Fibroblast of skin of right quadriceps (primary cell): Measurements from ENCODE around the gene MBNL3.

Experiments used
- DNase-seq: peaks from one replicate; pipeline ENCODE4 v3.0.0-alpha.2; 2013

MBNL3 gene, protein sequence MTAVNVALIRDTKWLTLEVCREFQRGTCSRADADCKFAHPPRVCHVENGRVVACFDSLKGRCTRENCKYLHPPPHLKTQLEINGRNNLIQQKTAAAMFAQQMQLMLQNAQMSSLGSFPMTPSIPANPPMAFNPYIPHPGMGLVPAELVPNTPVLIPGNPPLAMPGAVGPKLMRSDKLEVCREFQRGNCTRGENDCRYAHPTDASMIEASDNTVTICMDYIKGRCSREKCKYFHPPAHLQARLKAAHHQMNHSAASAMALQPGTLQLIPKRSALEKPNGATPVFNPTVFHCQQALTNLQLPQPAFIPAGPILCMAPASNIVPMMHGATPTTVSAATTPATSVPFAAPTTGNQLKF

GRCh38 chrX:132488819-132489577 is at the start of gene MBNL3:
Gene MBNL3 (minus strand): TSS chrX:132489038. CDS start chrX:132439611, 49,427 bp downstream.
- peak; percentile 31 for DNase-seq

- DNase-seq, result no peak
These were observed 44.6 kb upstream of the MBNL3 start for GRCh38 chrX:132533409-132533808.

- DNase-seq, result peak; percentile 17
These were observed 44.1 kb upstream of the MBNL3 start for GRCh38 chrX:132532913-132533312.

GRCh38 chrX:132532097-132532496 is 43.3 kb upstream of the MBNL3 start:
- no peak for DNase-seq

- DNase-seq, result no peak
These were observed 32.0 kb upstream of the MBNL3 start for GRCh38 chrX:132520792-132521191.

DNA sequence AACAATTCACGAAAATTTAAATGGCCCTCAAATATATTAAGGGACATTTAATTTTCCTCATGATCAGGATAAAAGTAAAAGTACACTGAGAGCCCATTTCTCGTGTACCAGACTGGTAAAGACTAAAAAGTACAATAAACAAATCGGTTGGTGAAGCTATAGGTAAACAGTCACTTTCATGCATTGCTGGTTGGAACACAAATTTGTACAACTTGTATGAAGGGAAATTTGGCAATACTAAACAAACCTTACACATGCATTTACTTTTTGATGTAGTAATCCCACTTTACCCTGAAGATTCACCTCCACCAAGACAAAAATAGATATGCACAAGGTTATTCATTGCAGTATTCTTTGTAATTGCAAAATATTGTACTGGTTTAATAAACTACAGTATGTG is 31.4 kb upstream of the MBNL3 start:
- DNase-seq, result no peak

DNA sequence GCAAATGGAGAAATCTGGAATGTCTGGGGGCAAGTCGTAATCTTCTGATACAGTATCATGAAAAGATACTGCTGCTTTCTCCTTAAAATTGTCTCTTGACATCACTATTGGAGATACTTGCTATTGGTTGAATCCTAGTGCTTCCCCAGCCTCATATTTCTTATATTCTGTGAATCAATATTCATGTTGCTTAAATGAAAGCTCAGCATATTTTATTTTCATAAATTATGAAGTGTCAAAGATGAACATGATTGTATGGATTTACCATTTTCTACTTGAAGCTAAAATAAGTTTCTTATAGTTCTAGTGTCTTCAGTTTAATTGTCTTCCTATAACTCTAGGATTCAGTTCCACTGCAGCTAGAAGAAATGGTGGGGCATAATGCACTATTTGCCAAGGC is 29.6 kb upstream of the MBNL3 start:
- DNase-seq, result no peak

DNA sequence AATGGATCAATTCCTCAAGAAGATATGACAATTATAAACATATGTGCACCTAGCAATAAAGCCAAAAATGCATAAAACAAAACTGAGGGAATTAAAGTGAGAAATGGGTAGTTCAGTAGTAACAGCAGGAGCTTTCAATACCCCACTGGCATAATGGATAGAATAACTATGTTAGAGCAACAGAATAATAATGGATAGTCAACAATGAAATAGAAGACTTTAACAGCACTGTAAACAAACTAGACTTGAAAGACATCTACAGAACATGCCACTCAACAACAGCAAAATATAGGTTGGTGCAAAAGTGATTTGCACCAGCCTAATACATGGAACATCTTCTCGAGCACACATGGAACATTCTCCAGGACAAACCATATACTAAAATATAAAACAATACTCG is 20.0 kb upstream of the MBNL3 start:
- DNase-seq, result no peak

DNA sequence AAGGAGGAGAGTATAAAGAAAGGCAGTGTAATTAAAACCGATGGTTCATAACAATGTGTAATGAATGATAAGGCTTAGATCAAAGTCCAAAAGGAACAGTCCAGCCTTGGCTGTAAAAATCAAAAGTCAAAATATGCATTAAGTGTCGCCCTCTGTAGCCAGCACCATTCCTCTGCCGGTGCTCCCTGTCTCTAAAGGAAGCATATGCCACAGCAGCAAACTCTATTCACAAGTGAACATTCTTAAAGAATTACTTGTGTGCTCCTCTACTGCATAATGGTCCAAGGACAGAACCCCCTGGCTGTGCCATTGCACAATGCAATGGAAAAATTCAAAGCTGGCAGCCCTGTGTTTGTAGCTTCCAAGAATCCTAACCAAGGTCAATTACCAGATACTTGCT is 16.3 kb upstream of the MBNL3 start:
- DNase-seq, result peak; percentile 4

GRCh38 chrX:132504417-132504816 is 15.6 kb upstream of the MBNL3 start:
- no peak for DNase-seq

- DNase-seq, result peak; percentile 4
These were observed 12.8 kb upstream of the MBNL3 start for GRCh38 chrX:132501606-132502005.

DNA sequence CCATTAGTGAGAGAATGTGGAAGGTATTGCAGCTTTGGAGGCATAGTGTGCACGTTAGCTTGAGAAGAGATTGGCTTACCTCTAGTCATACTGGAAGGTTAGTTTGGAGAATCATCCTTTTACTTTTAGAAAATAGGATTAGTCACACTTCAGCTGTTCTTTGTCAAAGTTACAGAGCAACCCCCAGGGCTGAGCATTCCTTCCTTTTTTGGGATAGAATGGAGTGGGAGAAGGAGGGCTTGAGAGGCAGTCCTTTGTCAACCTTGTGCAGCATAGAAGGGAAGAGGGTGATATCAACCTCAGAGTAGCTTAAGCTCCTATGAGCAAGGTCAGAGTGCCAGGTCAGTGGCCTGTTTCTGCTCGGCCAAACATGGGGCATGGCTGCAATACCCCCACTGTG is 8.6 kb upstream of the MBNL3 start:
- DNase-seq, result no peak

- DNase-seq, result no peak
These were observed 4.3 kb upstream of the MBNL3 start for GRCh38 chrX:132493095-132493494.

GRCh38 chrX:132491191-132491590 is 2.4 kb upstream of the MBNL3 start:
- no peak for DNase-seq

DNA sequence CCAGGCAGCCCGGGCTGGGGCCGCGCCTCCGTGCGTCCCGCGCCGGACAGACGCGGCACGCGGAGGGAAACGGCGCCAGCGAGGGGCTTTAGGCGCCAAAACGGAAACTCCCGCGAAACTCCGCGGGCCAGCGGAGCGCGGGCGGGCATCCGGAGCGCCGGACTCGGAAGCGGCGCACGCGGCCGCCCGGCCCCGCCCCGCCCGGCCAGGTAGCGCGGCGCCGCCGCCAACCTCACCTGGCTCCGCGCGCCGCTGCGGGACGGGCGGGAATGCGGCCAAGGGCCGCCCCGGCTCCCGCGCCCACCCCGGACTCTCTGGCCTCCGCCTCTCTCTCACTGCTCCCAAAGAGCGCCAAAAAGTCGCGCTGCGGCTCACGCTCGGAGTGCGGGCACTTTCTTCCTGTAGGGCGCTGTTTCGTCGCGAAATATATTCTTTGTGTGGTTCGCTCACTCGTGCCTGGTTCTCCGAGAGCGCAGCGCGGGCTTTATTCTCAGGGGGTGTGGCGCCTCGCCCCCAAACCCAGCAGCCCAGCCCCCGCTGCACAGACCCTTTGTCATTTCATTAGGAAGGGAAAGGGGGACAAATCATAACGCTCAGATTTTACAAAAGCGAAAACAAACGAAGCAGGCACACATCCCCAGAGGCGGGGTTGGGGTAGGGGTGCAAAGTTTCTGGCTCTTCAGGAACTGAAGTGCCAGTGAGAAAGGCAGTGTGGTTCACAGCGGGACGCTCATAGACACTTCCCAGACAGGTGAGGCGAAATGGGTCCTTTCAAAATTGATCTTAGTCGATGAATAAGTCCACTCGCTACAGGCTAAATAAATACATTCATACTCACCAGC is 961 bp upstream of the MBNL3 start:
- peak; percentile 11 for DNase-seq

DNA sequence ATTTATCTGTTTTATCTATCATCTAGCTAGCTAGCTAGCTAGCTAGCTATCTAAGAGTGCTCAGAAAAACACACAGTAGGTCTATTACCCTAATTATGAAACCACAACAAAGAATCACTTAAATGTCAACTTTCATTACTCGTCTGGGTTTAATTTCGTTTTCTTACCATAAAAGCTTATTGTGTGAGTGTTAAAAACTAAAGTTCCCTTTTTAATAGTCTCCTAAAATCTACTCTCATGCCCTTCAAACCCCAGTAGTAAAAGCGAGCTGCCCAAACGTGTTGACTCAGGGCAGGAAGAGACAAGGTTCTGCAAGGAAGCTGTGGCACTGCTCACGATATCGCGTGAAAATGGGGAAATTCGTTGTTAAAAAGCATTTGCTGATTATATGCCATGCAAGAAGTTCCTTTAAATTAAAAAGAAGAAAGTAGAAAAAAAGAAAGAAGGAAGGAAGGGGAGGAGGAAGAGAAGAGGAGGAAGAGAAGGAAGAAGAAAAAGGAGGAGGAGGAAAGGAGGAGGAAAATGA is 595 bp downstream of the MBNL3 start:
- DNase-seq, result peak; percentile 21

DNA sequence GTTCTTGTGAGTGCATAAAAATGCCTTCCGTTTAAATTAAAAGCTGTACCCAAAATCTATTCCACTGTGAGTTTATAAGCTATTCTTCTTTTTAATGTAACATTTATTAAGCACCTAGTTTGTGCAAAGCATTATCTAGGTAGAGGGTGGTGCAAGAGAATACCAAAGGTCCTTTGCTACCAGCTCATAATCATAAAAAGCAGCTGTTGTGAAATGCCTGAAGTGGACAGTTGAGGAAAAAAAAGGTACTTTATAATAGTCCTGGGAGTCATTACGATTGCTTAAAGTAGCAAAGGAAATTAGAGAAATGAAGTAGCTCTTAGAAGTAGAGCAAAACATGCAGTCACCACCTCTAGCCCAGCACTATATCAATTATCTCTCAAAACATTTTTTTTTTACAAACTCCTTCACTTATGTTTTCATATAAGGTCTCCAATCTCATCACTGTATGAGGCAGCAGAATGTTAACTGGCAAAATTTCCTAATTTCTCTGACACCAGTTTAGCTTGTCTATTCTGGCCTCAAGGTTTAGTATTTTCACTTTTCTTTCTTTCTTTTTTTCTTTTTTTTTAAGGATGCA is 2.1 kb downstream of the MBNL3 start:
- DNase-seq, result no peak

DNA sequence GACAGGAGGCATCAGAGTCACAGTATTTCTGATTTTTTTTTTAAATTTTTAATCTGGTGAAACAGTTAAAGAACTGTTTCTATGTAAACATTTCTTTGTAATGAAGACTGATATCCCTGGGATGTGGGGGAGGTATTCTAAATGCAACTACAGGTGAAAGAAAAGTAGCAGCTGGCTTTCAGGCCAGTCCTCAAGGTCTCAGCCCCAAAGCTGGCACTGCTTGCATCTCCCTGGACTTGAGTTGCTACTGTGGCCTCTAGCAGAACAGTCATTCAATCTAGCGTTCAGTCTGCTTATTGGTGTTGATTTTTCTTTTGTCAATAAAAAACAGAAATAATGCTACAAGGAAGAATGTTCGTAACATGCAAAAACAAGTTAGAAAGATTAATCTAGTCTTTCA is 4.9 kb downstream of the MBNL3 start:
- no peak for DNase-seq

DNA sequence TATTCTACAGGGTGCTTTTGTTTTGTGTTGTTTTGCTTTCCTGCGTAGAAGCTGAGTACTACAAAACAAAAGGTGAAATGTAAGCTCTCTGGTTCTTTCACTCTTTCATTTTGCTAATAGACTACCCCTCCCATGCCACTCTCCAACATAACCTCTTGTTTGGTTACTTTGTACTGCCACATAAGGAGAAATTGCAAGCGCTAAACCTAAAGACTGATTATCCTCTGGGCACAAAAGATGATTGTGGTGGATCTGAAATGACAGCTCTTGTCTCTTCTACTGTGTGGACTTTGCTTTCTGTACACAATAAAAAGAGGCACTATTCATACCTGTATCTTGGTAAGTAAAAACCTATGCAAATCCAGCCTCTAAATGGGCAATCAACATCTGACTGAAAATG is 5.3 kb downstream of the MBNL3 start:
- DNase-seq, result no peak

- DNase-seq, result no peak
These were observed 6.2 kb downstream of the MBNL3 start for GRCh38 chrX:132482632-132483031.

- DNase-seq, result no peak
These were observed 7.4 kb downstream of the MBNL3 start for GRCh38 chrX:132481449-132481848.

DNA sequence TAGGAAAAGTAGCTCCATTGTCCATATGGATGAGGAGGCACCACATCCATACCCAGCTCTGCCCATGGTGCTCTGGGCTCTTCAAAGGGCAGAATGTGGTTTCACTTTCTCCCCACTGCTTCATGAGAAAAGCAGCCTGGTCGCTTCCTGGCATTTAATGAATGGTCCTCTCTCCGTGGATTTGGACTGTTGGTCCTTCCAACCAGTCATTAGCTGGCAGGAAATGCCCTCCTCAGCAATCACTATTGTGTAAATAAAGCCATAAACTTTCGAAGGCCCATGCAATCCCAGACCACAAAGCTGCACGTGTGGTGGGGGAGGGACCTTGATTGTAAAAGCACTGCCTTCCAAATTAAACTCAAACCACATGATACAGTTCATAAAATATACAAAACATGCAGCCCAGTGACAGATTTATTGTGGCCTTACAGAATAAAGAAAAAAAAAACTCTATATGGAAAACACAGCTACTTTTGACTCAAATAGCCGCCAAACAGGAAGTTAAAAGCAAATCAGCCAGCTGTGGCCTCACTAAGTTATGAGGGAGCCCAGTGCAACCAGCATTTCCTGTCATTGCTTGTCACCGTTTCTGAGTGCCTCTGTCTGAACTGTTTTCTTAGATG is 8.1 kb downstream of the MBNL3 start:
- peak; percentile 86 for DNase-seq
